ENCODE data around the gene LRIG1.

The LRIG1 gene

DNA sequence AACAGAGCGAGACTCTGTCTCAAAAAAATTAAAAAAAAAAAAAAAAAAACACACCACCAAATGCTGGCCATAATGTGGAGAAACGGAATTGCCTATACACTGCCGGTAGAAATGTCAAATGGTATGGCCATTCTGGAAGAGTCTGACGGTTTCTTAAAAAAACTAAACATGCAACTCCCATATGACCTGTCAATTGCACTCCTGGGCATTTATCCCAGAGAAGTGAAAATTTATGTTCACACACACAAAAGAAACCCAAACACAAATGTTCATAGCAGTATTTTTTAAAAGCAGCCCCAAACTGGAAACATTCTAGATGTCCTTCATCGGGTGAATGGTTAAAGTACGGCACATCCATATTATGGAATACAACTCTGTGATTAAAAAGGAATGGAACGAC, 66.1 kb downstream of the LRIG1 start:
- DNase-seq (ENCODE audit: low spot score) = no peak
- in situ Hi-C loops (cut with MboI; ENCODE audit: low pct_unique_long_range_greater_than_20kb, low sequenced_read_pairs, unreplicated experiment) = no loop called here
- TF ChIP-seq, protein P1, sequence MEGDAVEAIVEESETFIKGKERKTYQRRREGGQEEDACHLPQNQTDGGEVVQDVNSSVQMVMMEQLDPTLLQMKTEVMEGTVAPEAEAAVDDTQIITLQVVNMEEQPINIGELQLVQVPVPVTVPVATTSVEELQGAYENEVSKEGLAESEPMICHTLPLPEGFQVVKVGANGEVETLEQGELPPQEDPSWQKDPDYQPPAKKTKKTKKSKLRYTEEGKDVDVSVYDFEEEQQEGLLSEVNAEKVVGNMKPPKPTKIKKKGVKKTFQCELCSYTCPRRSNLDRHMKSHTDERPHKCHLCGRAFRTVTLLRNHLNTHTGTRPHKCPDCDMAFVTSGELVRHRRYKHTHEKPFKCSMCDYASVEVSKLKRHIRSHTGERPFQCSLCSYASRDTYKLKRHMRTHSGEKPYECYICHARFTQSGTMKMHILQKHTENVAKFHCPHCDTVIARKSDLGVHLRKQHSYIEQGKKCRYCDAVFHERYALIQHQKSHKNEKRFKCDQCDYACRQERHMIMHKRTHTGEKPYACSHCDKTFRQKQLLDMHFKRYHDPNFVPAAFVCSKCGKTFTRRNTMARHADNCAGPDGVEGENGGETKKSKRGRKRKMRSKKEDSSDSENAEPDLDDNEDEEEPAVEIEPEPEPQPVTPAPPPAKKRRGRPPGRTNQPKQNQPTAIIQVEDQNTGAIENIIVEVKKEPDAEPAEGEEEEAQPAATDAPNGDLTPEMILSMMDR (IDR thresholded peaks at IDR 0.05; ENCODE audit: extremely low read depth, insufficient read depth, missing control alignments) = no peak

DNA sequence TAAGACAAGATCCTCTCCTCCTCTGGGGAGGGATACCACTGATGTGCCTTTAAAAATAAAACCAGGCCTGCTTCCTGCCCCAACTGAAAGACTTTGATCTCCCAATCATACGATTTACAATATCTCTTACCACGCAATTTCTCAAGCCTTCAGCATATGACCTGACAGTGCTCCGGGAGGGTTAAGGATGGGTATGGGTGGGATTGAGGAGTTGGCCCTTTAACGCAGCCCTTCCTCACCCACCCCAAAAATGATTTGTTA, 67.4 kb downstream of the LRIG1 start:
- TF ChIP-seq, protein P1 (IDR thresholded peaks at IDR 0.05; ENCODE audit: extremely low read depth, insufficient read depth, missing control alignments) = no peak
- in situ Hi-C loops (cut with MboI; ENCODE audit: low pct_unique_long_range_greater_than_20kb, low sequenced_read_pairs, unreplicated experiment) = no loop called here

DNA sequence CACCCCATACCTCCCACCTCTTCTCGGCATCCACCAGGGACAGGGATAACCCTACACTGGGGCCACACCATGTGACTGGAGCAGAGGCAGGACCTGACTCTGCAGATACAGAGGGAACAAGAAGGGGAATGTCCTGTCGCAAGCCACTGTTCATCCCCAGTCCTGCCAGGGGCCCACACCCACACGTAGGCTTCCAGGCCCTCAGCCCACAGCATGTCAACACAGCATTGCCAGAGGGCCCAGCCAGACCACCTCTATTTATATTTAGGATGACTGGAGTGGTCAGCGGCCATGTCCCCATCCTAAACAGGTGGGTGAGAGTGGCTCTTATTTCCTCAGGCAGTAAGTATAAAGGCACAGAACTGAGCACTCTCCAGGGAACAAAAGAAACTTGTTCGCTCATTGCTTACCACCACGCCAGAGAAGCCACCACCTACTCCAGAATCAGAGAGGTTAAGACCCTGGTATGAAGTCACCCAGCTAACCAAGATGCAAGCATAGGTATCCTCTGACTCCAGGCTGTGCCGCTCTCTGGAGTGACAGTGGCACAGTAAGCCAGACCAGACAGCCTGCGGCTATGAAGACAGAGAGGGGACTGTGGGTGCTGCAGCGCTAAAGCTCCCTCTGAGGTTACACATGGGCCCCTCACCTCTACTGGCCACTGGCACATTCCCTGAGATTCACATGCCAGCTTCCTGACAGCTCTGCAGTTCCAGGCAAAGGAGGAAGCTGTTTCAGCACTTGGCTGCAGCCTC, 67.9 kb downstream of the LRIG1 start:
- TF ChIP-seq, protein P1 (IDR thresholded peaks at IDR 0.05; ENCODE audit: extremely low read depth, insufficient read depth, missing control alignments) = no peak
- DNase-seq (ENCODE audit: low spot score) = no peak
- in situ Hi-C loops (cut with MboI; ENCODE audit: low pct_unique_long_range_greater_than_20kb, low sequenced_read_pairs, unreplicated experiment) = no loop called here

More for the DNA sequence above, 67.4 kb downstream of the LRIG1 start:
- DNase-seq (ENCODE audit: low spot score) = no peak

DNA sequence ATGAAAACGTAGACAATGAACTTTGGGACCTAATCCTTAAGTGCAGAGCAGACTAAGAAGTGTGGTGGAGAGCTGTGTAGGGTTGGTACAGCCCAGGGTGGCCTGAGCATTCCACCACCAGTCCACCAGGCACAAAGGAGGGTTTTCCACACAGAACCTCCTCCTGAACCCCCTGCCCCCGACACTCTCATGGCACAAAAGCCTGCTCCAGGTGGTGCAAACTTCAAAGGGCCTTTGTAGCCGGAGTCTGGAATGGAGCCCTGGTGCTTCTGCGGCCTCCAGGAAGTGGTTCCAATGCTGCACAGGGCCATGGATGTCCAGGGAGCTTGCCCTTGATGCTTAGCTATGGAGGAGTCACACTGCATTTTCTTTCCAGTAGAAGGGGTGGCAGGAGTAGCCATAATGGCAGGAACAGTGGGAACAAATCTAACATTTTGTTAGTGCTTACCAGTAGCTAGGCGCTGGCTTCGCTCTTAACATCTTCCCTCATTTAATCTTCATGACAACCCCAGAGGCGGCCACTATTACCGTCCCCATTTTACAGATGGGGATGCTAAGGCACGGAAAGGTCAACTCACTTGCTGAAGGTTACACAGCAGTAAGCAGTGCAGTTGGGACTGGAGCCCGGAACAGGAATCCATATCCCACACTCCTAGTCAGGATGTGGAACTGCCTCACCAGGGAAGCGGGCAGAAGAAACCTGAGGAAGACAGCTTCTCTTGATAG, 68.6 kb downstream of the LRIG1 start:
- no peak for DNase-seq (ENCODE audit: low spot score)
- in situ Hi-C loops (cut with MboI; ENCODE audit: low pct_unique_long_range_greater_than_20kb, low sequenced_read_pairs, unreplicated experiment) = no loop called here
- TF ChIP-seq, protein P1 (IDR thresholded peaks at IDR 0.05; ENCODE audit: extremely low read depth, insufficient read depth, missing control alignments) = no peak

DNA sequence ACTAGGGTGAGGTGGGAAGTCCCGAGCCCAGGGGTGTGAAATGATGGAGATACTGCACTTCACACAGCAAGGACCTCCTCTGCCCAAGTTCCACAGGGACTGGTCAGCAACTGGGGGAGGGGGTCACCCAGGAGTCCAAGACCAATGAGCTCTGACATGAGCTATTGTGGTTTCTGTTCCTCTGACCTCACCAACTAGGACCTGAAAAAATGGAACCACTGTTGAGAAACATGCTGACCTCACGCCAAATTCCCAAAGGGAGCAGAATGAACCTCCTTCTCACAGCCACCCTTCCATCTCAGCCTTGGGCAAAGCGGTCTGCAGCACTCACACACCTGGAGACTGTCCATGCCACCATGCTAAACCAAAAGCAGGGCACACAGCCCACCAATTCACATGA, 69.3 kb downstream of the LRIG1 start:
- DNase-seq (ENCODE audit: low spot score) = no peak
- TF ChIP-seq, protein P1 (IDR thresholded peaks at IDR 0.05; ENCODE audit: extremely low read depth, insufficient read depth, missing control alignments) = no peak
- in situ Hi-C loops (cut with MboI; ENCODE audit: low pct_unique_long_range_greater_than_20kb, low sequenced_read_pairs, unreplicated experiment) = no loop called here

DNA sequence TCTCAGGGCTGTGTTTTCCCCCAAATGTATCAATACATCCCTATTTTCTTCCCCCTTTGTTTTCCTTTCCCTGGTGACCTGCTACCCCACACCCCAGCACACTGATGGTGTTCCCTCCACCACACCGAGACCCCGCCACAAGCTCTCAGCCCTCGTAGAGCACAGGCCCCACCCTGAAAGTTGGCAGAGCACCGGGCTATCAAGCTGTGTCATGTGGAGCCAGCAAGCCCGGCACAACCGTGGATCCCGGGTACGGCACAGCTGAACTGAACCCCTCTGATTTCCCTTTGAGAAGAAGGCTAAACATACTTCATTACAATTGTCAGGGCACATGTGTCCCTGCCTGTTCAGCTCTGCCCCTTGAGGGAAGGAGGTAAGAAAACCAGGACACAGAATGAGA, 69.9 kb downstream of the LRIG1 start:
- no peak for DNase-seq (ENCODE audit: low spot score)
- in situ Hi-C loops (cut with MboI; ENCODE audit: low pct_unique_long_range_greater_than_20kb, low sequenced_read_pairs, unreplicated experiment) = no loop called here
- TF ChIP-seq, protein P1 (IDR thresholded peaks at IDR 0.05; ENCODE audit: extremely low read depth, insufficient read depth, missing control alignments) = no peak
